Suppressor macrophage treated with lipopolysaccharide for 1 hour (primary cell): ENCODE data around the gene RGS7.
"Not testable (repeated sequence)": the region's sequence is repeated elsewhere in the genome, so short reads cannot be mapped to it uniquely, and the experiment has no call there.

Source experiments
- DNase-seq, 3 donors: peaks; one replicate each; pipeline ENCODE4 v3.0.0-alpha.2; 2020 to 2022

Gene RGS7

GRCh38 chr1:241063276-241063675, 293.7 kb downstream of the RGS7 start:
- no peak for DNase-seq

DNA sequence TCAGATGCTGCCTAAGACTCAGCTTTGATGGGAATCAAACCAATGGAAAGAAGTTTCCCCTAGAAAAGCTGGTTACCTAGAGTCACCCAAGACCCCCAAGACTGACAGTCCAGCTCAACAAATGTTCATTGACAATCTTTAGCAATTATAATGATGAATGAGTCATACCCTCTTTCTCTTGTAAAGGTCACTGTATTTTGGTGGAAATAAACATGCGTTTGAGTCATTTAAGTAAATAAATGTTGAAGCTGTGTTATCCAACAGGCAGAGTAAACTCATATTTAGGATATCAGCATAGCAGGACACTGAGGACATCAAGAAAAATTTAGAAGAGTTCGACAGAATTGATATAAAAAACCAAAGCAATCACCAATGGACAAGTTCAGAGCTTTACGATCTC, 295.9 kb downstream of the RGS7 start:
- no peak for DNase-seq

DNA sequence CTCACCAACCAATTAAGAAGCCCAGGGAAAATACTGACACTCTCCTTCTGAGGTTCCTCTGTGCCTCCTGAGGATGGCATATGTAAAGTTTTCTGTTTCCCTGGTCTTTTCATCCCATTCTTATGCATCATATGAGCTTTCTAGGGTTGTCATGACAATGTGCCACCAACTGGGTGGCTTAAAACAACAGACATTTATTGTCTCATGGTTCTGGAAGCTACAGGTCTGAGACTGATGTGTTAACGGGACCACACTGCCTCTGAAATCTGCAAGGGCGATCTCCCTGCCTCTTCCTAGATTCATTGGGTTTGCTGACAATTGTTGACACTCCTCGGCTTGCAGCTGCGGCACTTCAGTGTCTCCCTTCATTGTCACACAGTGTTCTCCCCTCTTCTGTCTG, 308.4 kb downstream of the RGS7 start:
- no peak for DNase-seq

GRCh38 chr1:241045659-241046058, 311.3 kb downstream of the RGS7 start:
- no peak for DNase-seq

- DNase-seq, result no peak
Observed at GRCh38 chr1:241034203-241034936, 322.6 kb downstream of the RGS7 start.

DNA sequence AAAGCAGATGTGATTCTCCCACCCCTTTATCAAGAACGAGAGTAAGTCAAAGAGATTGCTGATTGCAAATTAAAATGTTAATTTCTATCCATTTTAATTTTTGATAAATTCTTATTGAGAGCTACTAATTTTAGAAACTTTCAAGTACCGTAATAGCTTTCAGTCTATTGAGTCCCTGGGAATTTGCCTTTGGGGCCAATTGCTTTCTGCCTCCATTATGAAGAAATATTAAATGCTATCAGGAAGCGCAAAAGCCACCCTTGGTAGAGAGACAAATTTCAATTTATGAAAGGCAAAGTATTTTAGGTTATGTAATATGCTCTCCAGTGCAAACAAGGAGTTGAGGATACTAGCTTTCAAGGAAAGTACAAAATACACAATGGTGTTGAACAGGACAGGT, 332.2 kb downstream of the RGS7 start:
- no peak for DNase-seq

DNA sequence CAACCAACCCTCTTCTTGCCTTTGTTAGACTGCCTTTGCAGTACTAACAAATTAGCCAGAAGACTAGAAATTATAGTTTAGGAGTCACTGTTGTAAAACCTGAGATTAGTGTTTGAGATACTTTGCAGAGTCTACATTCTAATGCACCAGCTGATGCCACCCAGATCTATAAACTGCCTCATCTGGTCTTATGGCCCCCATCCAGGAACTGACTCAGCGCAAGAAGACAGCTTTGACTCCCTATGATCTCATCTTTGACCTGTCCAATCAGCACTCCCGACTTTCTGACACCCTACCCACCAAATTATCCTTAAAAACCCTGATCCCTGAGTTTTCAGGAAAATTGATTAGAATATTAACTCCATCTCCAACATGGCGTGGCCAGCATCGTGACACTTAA, 334.6 kb downstream of the RGS7 start:
- no peak for DNase-seq

DNA sequence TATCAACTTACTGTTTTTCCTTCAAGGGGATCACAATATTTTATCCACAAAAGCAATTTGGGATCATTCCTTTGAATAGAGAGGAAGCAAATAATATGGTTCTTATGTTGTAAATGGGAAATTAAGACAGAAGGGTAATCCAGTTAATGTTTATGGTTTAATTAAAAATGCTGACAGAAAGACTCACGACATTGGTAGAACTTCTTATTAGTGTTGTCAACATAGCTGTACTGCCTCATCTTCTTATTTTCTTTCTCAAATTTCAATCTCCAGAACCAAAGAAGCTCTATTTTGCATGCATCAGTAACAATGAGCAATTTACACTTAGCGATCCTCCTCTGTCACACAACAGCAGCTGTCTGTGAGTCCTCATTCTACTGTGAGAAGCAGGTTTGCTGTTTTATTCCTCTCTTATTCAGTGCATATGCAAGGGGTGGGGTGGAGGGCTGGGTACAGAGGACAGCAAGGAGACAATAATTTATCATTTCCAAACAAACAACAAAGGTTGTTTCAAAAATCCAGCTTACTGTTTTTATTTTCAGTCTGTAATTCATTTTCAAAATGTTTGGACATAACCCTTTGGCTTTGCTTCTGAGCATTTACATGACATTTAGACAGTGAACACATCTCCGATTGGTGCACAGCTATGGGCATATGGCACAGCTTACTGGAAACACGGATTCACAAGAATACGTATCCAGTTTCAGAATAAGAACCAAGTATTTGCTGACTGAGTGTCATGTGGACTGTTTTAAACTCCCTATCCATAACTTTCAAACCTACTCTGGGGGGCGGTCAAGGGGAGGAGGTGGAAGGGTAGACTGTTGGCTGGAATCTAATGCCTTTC, 335.9 kb downstream of the RGS7 start:
- no peak for DNase-seq

GRCh38 chr1:241012708-241013340, 344.2 kb downstream of the RGS7 start:
- no peak for DNase-seq

- DNase-seq, result no peak
Observed at GRCh38 chr1:241007668-241008067, 349.3 kb downstream of the RGS7 start.

GRCh38 chr1:240999826-241000225, 357.2 kb downstream of the RGS7 start:
- DNase-seq, result no peak

DNA sequence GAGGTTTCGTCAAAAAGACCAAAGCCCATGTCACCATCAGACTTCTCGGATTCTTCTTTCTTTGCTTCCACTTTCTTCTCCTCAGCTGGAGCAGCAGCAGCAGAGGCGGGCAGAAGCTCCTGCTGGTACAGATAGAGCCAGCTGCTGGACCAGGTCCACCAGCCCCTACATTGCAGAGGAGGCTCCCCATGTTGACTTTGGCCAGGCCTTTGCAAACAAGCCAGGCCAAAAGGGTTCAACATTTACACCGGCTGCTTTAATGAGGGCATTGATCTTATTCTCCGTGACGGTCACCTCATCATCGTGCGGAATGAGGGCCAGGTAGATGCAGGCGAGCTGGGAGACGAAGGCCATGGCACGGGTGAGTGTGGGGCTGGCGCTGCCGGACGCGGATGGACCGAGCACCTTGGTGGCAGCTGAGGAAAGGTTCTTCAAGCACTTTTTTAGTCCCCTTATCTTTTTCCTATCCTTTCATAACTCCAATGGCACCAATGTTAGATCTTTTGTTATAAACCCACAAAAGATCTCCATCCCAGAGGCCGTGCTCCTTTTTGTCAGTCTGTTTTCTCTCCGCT, 358.5 kb downstream of the RGS7 start:
- no peak for DNase-seq

DNA sequence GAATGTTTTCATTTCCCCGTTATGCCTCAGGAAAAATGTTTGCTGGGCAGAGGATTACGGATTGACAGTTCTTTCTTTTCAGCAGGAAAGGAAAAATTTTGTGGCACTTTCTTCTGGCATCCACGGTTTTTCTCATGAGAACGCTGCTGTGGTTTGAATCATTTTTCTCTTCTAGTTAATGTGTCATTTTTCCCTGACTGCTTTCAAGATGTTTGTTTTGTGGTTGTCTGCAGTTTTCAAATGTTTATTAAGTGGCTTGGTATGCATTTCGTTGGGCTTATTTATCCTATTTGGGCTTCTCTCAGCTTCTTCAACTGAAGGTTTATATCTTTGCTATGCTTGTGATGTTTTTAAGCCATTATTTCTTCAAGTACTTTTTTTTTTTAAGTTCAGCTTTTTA, 359.0 kb downstream of the RGS7 start:
- DNase-seq, result no peak

DNA sequence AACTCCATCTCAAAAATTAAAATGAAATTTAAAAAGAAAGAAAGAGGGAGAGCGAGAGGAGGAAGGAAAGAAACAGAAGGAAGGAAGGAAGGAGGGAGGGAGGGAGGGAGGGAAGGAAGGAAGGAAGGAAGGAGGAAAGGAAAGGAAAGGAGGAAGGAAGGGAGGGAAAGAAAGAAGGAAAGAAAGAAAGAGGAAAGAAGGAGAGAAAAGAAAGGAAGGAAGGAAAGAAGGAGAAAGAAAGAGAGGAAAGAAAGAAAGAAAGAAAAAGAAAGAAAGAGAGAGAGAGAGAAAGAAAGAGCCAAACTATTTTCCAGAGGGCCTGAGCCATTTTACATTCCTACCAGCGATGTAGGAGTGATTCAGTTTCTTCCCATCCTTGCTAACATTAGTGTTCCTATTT, 364.0 kb downstream of the RGS7 start:
- DNase-seq, result no peak

DNA sequence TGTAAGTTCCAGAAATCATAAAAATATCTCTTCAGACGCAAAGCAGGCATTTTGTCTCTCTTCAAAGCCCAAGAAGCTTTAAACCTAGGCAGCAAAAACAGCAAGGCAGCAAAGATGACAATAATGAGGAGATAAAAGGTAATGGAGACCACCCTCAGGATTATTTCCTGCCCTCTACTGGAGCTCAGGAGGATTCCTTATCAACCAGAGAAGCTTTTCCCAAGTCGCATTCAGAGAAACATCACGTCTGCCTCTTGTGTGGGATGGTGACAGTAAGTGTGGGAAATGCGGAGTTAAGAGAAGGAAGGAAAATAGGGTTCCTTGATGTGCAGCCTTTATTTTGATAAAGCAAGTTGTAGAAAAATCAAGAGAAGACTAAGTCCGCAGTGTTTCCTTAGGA, 365.8 kb downstream of the RGS7 start:
- no peak for DNase-seq

DNA sequence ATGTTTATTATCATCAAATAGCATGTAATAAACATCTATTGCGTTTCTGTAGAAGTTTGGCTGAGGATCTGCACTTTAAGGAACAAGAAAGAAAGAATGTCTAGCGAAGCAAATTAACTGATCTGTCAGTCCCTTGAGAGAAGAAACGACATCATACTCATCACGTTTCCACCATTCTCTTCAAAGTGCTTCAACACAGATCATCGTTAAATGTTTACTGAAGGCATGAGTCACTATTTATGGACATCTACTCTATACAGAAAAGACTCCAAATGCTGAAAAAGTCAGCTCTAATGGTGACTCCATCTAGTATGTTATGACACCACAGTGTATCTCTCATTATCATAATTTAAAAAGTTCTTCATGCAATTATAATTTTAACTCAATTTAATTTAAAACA, 369.1 kb downstream of the RGS7 start:
- DNase-seq, result no peak

DNA sequence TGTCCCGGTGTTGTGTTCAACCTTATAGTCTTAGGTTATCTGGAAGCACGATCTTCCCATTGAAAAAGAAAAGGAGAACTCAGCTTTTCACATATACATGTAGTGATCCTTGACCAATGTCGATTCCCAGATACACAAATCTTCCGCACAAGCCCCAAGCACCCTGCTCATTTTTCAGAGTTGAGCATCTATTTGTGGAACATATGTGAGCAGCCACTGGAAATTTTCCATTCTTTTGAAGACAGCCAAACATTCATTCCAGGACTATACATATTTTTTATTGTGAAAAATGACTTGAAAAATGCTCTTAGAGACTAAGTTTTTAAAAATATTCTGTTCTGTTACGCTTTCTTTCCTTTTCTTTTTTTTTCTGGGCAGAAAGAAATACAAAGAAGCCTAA, 371.9 kb downstream of the RGS7 start:
- no peak for DNase-seq

DNA sequence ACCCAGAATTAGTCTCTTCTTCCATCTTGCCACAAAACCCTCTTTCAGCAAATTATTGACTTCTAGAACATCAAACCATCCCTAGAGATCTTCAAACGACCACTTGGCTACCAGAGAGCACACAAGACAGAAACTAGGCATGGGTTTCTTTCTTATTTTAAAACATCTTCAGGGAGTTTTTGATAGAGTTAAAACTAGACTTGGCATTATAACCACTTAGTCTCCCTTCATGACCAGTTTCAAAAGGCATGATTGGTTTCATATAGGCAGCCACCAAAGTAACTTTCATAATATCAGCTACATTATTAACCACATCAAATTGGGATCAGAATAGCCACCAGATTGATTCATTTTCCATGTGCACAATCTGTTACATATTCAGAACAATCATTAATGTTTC, 376.7 kb downstream of the RGS7 start:
- no peak for DNase-seq

DNA sequence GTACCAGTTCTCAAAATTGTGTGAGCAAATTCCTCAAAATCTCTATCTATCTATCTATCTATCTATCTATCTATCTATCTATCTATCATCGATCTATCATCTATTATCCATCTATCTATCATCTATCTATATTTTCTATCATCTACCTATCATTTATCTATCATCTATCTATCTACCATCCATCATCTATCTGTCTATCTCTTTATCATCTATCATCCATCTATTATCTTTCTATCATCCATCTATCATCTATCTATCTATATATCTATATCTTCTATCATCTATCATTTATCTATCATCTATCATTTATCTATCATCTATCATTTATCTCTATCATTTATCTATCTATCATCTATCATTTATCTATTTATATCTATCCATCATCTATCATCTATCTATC, 380.3 kb downstream of the RGS7 start:
- no peak for DNase-seq

GRCh38 chr1:240973875-240974274, 383.1 kb downstream of the RGS7 start:
- DNase-seq, result no peak

DNA sequence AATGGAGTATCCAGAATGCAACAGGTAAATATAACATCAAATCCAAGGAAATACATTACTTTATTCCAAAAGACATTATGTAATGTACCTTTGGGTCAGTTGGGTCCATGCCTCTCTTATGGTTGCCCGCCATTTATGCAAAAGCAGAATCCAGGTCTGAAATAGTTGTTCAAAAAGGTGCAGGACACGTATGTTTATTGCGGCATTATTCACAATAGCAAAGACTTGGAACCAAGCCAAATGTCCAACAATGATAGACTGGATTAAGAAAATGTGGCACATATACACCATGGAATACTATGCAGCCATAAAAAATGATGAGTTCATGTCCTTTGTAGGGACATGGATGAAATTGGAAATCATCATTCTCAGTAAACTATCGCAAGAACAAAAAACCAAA, 384.9 kb downstream of the RGS7 start:
- not testable (repeated sequence) for DNase-seq

DNA sequence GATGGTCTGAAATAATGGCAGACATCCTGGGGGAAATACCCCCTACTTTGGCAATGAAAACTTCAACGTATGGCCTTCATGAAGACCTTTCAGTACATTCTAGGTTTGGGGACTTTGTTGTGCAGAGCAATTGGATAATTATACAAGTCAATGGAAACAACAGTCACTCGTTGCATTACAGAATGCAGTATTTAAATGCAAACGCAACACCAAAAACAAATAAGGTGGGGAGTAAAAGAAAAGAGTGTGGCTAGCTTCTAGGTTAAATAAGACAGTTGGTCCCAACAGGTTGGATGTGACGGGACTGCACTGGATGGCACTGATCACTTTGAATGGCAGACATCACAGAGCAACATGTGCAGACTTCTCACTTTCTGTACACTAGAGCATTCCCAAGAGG, 386.8 kb downstream of the RGS7 start:
- DNase-seq, result no peak

GRCh38 chr1:240968864-240969263, 388.1 kb downstream of the RGS7 start:
- DNase-seq, result no peak
